IMR-90 (cell line): ENCODE data around the gene SSX2IP. TPM values are rescaled to one million over a fixed set of nuclear protein-coding genes. Genes with fewer than 3 reads are reported as not detected.

Experiments
- ATAC-seq: fragments of 200-7000 bp; cut with Tn5 transposase; 2 replicates; pipeline ENCODE4 v1.9.1; 2020; ENCODE audit warnings: low read depth, mild to moderate bottlenecking, moderate library complexity
- BruUV-seq: library from RNA; stranded (reverse); fragments of 400-500 nt; replicated peaks from 2 replicates; lab custom pipeline; 2021; lab: Mats Ljungman, UMichigan
- CTCF ChIA-PET: fragments of 300-600 bp; formaldehyde crosslinking; extraction: SDS; loops from one replicate; lab custom pipeline; 2021; ENCODE audit warnings: antibody characterized with exemption; lab: Yijun Ruan, JAX
- POLR2A ChIA-PET: fragments of 300-600 bp; sonication (Branson Sonifier 250); formaldehyde crosslinking; loops from one replicate; lab custom pipeline; 2022; ENCODE audit warnings: antibody characterized with exemption; ENCODE audit not compliant: unreplicated experiment; lab: Charles Lee
- DNase-seq: peaks from one replicate; pipeline ENCODE4 v3.0.0; 2013
- H2AFZ ChIP-seq: replicated peaks from 2 replicates; pipeline ENCODE3; 2013; ENCODE audit warnings: low read length, mild to moderate bottlenecking; ENCODE audit not compliant: poor library complexity
- H2AK5ac ChIP-seq: 2 replicates; pipeline ENCODE4 v1.6.1; 2013; ENCODE audit warnings: low read depth, low read length, inconsistent platforms
- H2AK9ac ChIP-seq: replicated peaks from 2 replicates; pipeline ENCODE3; 2013; ENCODE audit warnings: mild to moderate bottlenecking, low read depth, low read length, moderate library complexity; ENCODE audit not compliant: poor library complexity
- H2BK120ac ChIP-seq: 2 replicates; pipeline ENCODE4 v1.6.1; 2013; ENCODE audit warnings: low read depth, low read length, inconsistent platforms
- H2BK15ac ChIP-seq: 3 replicates; pipeline ENCODE4 v1.6.1; 2013; ENCODE audit warnings: low read depth, low read length, inconsistent platforms
- H2BK20ac ChIP-seq: 2 replicates; pipeline ENCODE4 v1.6.1; 2013; ENCODE audit warnings: low read depth, mild to moderate bottlenecking, inconsistent platforms, low read length, moderate library complexity
- H2BK5ac ChIP-seq: 2 replicates; pipeline ENCODE4 v1.6.1; 2013; ENCODE audit warnings: mild to moderate bottlenecking, low read depth, low read length, inconsistent platforms; ENCODE audit not compliant: poor library complexity, severe bottlenecking
- H3K14ac ChIP-seq: replicated peaks from 2 replicates; pipeline ENCODE4 v1.6.1; 2013; ENCODE audit warnings: low read depth, low read length, inconsistent platforms
- H3K18ac ChIP-seq: 2 replicates; pipeline ENCODE4 v1.6.1; 2013; ENCODE audit warnings: low read depth, low read length, control low read depth
- H3K23ac ChIP-seq: 2 replicates; pipeline ENCODE4 v1.6.1; 2013; ENCODE audit warnings: low read depth, low read length, inconsistent platforms
- H3K27ac ChIP-seq: 2 replicates; pipeline ENCODE4 v1.5.1; 2013; ENCODE audit warnings: mild to moderate bottlenecking, control low read depth, low read length; ENCODE audit not compliant: insufficient read depth
- H3K27me3 ChIP-seq: 2 replicates; pipeline ENCODE4 v1.6.1; 2013; ENCODE audit warnings: low read length; ENCODE audit not compliant: control insufficient read depth, insufficient read depth
- H3K36me3 ChIP-seq: 2 replicates; pipeline ENCODE4 v1.6.1; 2013; ENCODE audit warnings: low read length, mixed read lengths; ENCODE audit not compliant: control insufficient read depth, insufficient read depth
- H3K4ac ChIP-seq: 2 replicates; pipeline ENCODE4 v1.6.1; 2013; ENCODE audit warnings: low read depth, low read length, inconsistent platforms
- H3K4me1 ChIP-seq: 2 replicates; pipeline ENCODE4 v1.6.1; 2013; ENCODE audit warnings: low read length, mixed read lengths; ENCODE audit not compliant: control insufficient read depth, insufficient read depth
- H3K4me2 ChIP-seq: 2 replicates; pipeline ENCODE4 v1.6.1; 2013; ENCODE audit warnings: low read depth, mild to moderate bottlenecking, control low read depth, low read length, moderate library complexity
- H3K4me3 ChIP-seq: 2 replicates; pipeline ENCODE4 v1.5.1; 2013; ENCODE audit warnings: low read depth, mild to moderate bottlenecking, control low read depth, low read length, moderate library complexity; ENCODE audit not compliant: insufficient read depth
- H3K56ac ChIP-seq: 2 replicates; pipeline ENCODE4 v1.6.1; 2013; ENCODE audit warnings: low read length, inconsistent platforms; ENCODE audit not compliant: insufficient read depth; ENCODE audit errors: extremely low read depth
- H3K79me1 ChIP-seq, 2 experiments: 2 replicates each; pipeline ENCODE4 v1.6.1; 2013; ENCODE audit warnings: low read length in 2 of 2, inconsistent platforms in 1 of 2, low read depth in 1 of 2
- H3K9ac ChIP-seq: 2 replicates; pipeline ENCODE4 v1.6.1; 2013; ENCODE audit warnings: low read depth, low read length, control low read depth
- H3K9me1 ChIP-seq: 2 replicates; pipeline ENCODE4 v1.6.1; 2013; ENCODE audit warnings: low read length, inconsistent platforms; ENCODE audit not compliant: insufficient read depth
- H3K9me3 ChIP-seq: 2 replicates; pipeline ENCODE4 v1.6.1; 2013; ENCODE audit warnings: low read length; ENCODE audit not compliant: control insufficient read depth, insufficient read depth
- H4K20me1 ChIP-seq: 2 replicates; pipeline ENCODE4 v1.6.1; 2013; ENCODE audit warnings: low read length, inconsistent platforms; ENCODE audit not compliant: insufficient read depth
- H4K5ac ChIP-seq: 2 replicates; pipeline ENCODE4 v1.6.1; 2013; ENCODE audit warnings: mild to moderate bottlenecking, low read depth, low read length, control low read depth
- H4K8ac ChIP-seq, 2 experiments: 2 replicates each; pipeline ENCODE4 v1.6.1; 2013; ENCODE audit warnings: low read depth in 2 of 2, low read length in 2 of 2, control low read depth in 1 of 2, inconsistent platforms in 1 of 2
- H4K91ac ChIP-seq: 2 replicates; pipeline ENCODE4 v1.6.1; 2013; ENCODE audit warnings: low read depth, low read length, inconsistent platforms; ENCODE audit not compliant: insufficient read depth
- BHLHE40 ChIP-seq: fragments of 150-350 bp; IDR thresholded peaks from 2 replicates; pipeline ENCODE4 v1.6.1; 2016; ENCODE audit warnings: mild to moderate bottlenecking, low read depth, low read length
- FOS ChIP-seq: fragments of 150-350 bp; IDR thresholded peaks from 2 replicates; pipeline ENCODE4 v1.6.1; 2016; ENCODE audit warnings: low read depth, low read length
- MAFK ChIP-seq: IDR thresholded peaks from 2 replicates; pipeline ENCODE4 v1.6.1; 2012; ENCODE audit warnings: low read depth, low read length, improper control_type of control experiment
- MAZ ChIP-seq: IDR thresholded peaks from 2 replicates; pipeline ENCODE4 v1.6.1; 2012; ENCODE audit warnings: low read depth, mild to moderate bottlenecking, low read length, improper control_type of control experiment, moderate library complexity, borderline replicate concordance
- MXI1 ChIP-seq: IDR thresholded peaks from 2 replicates; pipeline ENCODE4 v1.6.1; 2012; ENCODE audit warnings: low read depth, mild to moderate bottlenecking, low read length, moderate library complexity, borderline replicate concordance
- RAD21 ChIP-seq: IDR thresholded peaks from 2 replicates; pipeline ENCODE4 v1.6.1; 2012; ENCODE audit warnings: low read length, improper control_type of control experiment
- RCOR1 ChIP-seq: IDR thresholded peaks from 2 replicates; pipeline ENCODE4 v1.6.1; 2012; ENCODE audit warnings: mild to moderate bottlenecking, low read length, improper control_type of control experiment; ENCODE audit not compliant: insufficient replicate concordance
- RFX5 ChIP-seq: IDR thresholded peaks from 2 replicates; pipeline ENCODE4 v1.8.0; 2012; ENCODE audit warnings: low read depth, mild to moderate bottlenecking, low read length, moderate library complexity
- USF2 ChIP-seq: fragments of 150-350 bp; IDR thresholded peaks from 2 replicates; pipeline ENCODE4 v1.6.1; 2017; ENCODE audit warnings: mild to moderate bottlenecking, antibody characterized with exemption, low read length, low read depth
- WGBS, 2 experiments: methylation state at CpG; one replicate each; pipeline versions ENCODE4 v1.1.5 to v1.1.7; 2013; ENCODE audit warnings: missing lambda C conversion rate in 2 of 2; ENCODE audit not compliant: insufficient read length in 1 of 2; ENCODE audit errors: extremely low coverage in 2 of 2; 5-methylcytosine and 5-hydroxymethylcytosine counted together
- dilution Hi-C: fragments of 300-500 bp; cut with HindIII; formaldehyde crosslinking; loops from one replicate; pipeline ENCODE4 v1.14.3; 2018; ENCODE audit warnings: low sequenced_read_pairs; ENCODE audit not compliant: unreplicated experiment
- in situ Hi-C: fragments of 300-500 bp; cut with MboI; formaldehyde crosslinking; loops from 3 replicates; pipeline ENCODE4 v1.14.3; 2019; ENCODE audit warnings: low sequenced_read_pairs, inconsistent platforms, mixed read lengths
- intact Hi-C: fragments of 100-400 bp; cut with micrococcal nuclease; formaldehyde crosslinking; loops from 2 replicates; pipeline ENCODE4 v1.10.0; 2022
- polyA plus RNA-seq, 3 experiments: library from polyadenylated mRNA; depleted of rRNA; stranded (reverse); fragments of >200 nt; gene quantifications; 2 replicates each; pipeline ENCODE4 v1.2.3, GENCODE V29; 2012; ENCODE audit warnings: low replicate concordance in 1 of 3
- total RNA-seq: library from RNA; depleted of rRNA; stranded (reverse); fragments of >200 nt; gene quantifications from 2 replicates; pipeline ENCODE4 v1.2.3, GENCODE V29; 2012

SSX2IP gene
- total and polyA plus RNA-seq, 2 of the 4 experiments (the other 2 are of a cell fraction), result 7.7 to 13.4 TPM

DNA sequence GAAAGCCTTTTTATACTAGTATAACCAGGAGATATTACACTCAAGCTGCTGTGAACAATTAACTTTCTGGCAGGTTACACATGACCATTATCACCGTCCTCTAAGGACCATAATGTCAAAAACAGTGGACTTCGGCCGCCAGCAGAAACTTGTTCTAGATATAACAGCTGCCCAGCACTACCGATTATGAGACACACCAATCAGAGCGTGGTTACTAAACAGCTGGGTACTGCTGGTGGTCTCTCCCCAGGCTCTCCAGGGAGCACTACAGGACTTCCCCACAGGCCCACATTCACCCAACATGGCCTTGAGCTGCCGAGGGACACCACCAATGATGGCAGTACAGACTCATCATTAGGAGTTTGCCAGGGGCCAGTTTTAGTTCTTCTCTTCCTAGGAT, 58.1 kb downstream of the SSX2IP start:
- no TSS peak for BruUV-seq
- dilution Hi-C loops (no loop called here), intact Hi-C loops (no loop called here), in situ Hi-C loops (no loop called here)
- Histone ChIP-seq H3K18ac (no peak overlapping the region), H2BK15ac (no peak overlapping the region), H3K4me3 (no peak overlapping the region), H4K5ac (no peak overlapping the region), H4K91ac (no peak overlapping the region), H3K4ac (0 out of 2 replicates have a peak overlapping the region, but pooled peaks have one; percentile 5), H3K23ac (no peak overlapping the region), H3K4me2 (no peak overlapping the region), H3K36me3 (no peaks in the 10 kb centered on the region), H2BK5ac (no peak overlapping the region), H3K79me1 (no peaks in the 10 kb centered on the region), H2AFZ (no peak overlapping the region), H2AK5ac (peak overlapping the region; percentile 47; the same call in 1 of the 2 replicates), H3K27me3 (no peaks in the 10 kb centered on the region; the same call in 1 of the 2 replicates), H4K20me1 (no peaks in the 10 kb centered on the region), H3K4me1 (peaks cover 2% of the 10 kb centered on the region), H4K8ac (no peak overlapping the region), H3K27ac (no peak overlapping the region), H3K9me3 (peaks cover 3% of the 10 kb centered on the region; the same call in 1 of the 2 replicates), H3K9me1 (no peaks in the 10 kb centered on the region; the same call in 1 of the 2 replicates), H2BK20ac (0 out of 2 replicates have a peak overlapping the region, but pooled peaks have one; percentile 3), H2BK120ac (no peak overlapping the region), H2AK9ac (no peak overlapping the region), H3K14ac (no peak overlapping the region), H3K9ac (no peak overlapping the region), H3K56ac (no peak overlapping the region)
- TF ChIP-seq MAFK, result no peak
- no peak for TF ChIP-seq RCOR1
- TF ChIP-seq FOS, result no peak
- no peak for TF ChIP-seq RFX5
- TF ChIP-seq USF2, result no peak
- no peak for TF ChIP-seq MAZ
- TF ChIP-seq BHLHE40, result no peak
- no peak for TF ChIP-seq RAD21
- no peak for TF ChIP-seq MXI1
- CTCF ChIA-PET, result interaction anchor here (1.1 kb wide), 1 partner anchor 12 kb away, joined by 4 read pairs; no protein-coding TSS in a partner anchor
- ATAC-seq (no peak), DNase-seq (no peak)
- POLR2A ChIA-PET, result no interaction called here
- 100% methylated on average over 1 of the region's 6 CpGs; no CpG with 5 or more reads in 1 of the 2 experiments for WGBS, 2 experiments
